H1 (cell line): ENCODE data around the gene TTC39A. TPM values are rescaled to one million over a fixed set of nuclear protein-coding genes. Genes with fewer than 3 reads are reported as not detected.

Experiments
- CTCF ChIA-PET: fragments of 300-600 bp; sonication (Branson Sonifier 250); formaldehyde crosslinking; loops from one replicate; lab custom pipeline; 2021; ENCODE audit not compliant: partially characterized antibody; lab: Charles Lee
- POLR2A ChIA-PET: fragments of 300-600 bp; sonication (Branson Sonifier 250); formaldehyde crosslinking; loops from one replicate; lab custom pipeline; 2021; ENCODE audit warnings: inconsistent platforms; ENCODE audit not compliant: partially characterized antibody; lab: Charles Lee
- DNase-seq, 2 experiments: peaks; one replicate each; pipeline versions ENCODE4 v3.0.0 to v3.0.0-alpha.2; 2010 to 2022; ENCODE audit warnings: low spot score in 2 of 2, low read depth in 1 of 2, mixed read lengths in 1 of 2
- FAIRE-seq: peaks from 2 replicates; lab custom pipeline; 2011; peaks lifted over from hg19 to GRCh38; lab: Jason Lieb, UNC
- H2AFZ ChIP-seq: 2 replicates; pipeline ENCODE4 v1.8.1; 2012; ENCODE audit warnings: low read length, inconsistent platforms
- H2AK5ac ChIP-seq: 2 replicates; pipeline ENCODE4 v1.6.1; 2013; ENCODE audit warnings: low read depth, low read length
- H2BK120ac ChIP-seq: replicated peaks from 2 replicates; pipeline ENCODE3; 2013; ENCODE audit warnings: low read depth, low read length, inconsistent platforms
- H2BK12ac ChIP-seq: 2 replicates; pipeline ENCODE4 v1.6.1; 2013; ENCODE audit warnings: low read depth, low read length
- H2BK15ac ChIP-seq: 2 replicates; pipeline ENCODE4 v1.6.1; 2013; ENCODE audit warnings: low read length
- H2BK20ac ChIP-seq: 2 replicates; pipeline ENCODE4 v1.6.1; 2013; ENCODE audit warnings: low read length
- H2BK5ac ChIP-seq: 2 replicates; pipeline ENCODE4 v1.6.1; 2013; ENCODE audit warnings: low read depth, low read length
- H3K14ac ChIP-seq: 2 replicates; pipeline ENCODE4 v1.6.1; 2013; ENCODE audit warnings: inconsistent platforms; ENCODE audit not compliant: insufficient read length
- H3K18ac ChIP-seq: 2 replicates; pipeline ENCODE4 v1.6.1; 2013; ENCODE audit warnings: low read length; ENCODE audit errors: extremely low read depth
- H3K23ac ChIP-seq: 2 replicates; pipeline ENCODE4 v1.6.1; 2013; ENCODE audit warnings: inconsistent platforms; ENCODE audit not compliant: insufficient read length
- H3K23me2 ChIP-seq: 2 replicates; pipeline ENCODE4 v1.6.1; 2013; ENCODE audit warnings: low read depth, low read length
- H3K27ac ChIP-seq: 2 replicates; pipeline ENCODE4 v1.6.1; 2011; ENCODE audit warnings: low read depth, low read length, inconsistent platforms
- H3K27me3 ChIP-seq, 4 experiments: replicated peaks in 1 of 4; 1 replicate in 1 of 4; 2 replicates in 3 of 4; pipeline versions ENCODE4 v1.6.1 to v1.8.1; 2011 to 2013; ENCODE audit warnings: low read length in 3 of 4, mild to moderate bottlenecking in 3 of 4, inconsistent platforms in 2 of 4, mixed read lengths in 2 of 4, moderate library complexity in 1 of 4; ENCODE audit not compliant: control insufficient read depth in 3 of 4, insufficient read depth in 3 of 4; ENCODE audit errors: extremely low read depth in 1 of 4
- H3K36me3 ChIP-seq, 4 experiments: 2 replicates each; pipeline versions ENCODE4 v1.6.1 to v1.8.1; 2011 to 2013; ENCODE audit warnings: mild to moderate bottlenecking in 4 of 4, low read length in 3 of 4, moderate library complexity in 2 of 4, control low read depth in 1 of 4, inconsistent platforms in 1 of 4; ENCODE audit not compliant: insufficient read depth in 4 of 4, control insufficient read depth in 2 of 4
- H3K4ac ChIP-seq: replicated peaks from 2 replicates; pipeline ENCODE3; 2013; ENCODE audit warnings: low read length, low read depth, mixed read lengths, inconsistent platforms; ENCODE audit not compliant: insufficient read length
- H3K4me1 ChIP-seq, 4 experiments: replicated peaks in 1 of 4; 1 replicate in 1 of 4; 2 replicates in 3 of 4; pipeline versions ENCODE4 v1.6.1 to v1.8.1; 2011 to 2013; ENCODE audit warnings: low read length in 3 of 4, inconsistent platforms in 2 of 4, mixed read lengths in 1 of 4; ENCODE audit not compliant: insufficient read depth in 4 of 4, control insufficient read depth in 3 of 4
- H3K4me2 ChIP-seq, 2 experiments: 2 replicates each; pipeline versions ENCODE4 v1.6.1 to v1.8.1; 2011 to 2013; ENCODE audit warnings: low read depth in 2 of 2, low read length in 2 of 2, control low read depth in 1 of 2, inconsistent platforms in 1 of 2, mild to moderate bottlenecking in 1 of 2; ENCODE audit not compliant: insufficient read depth in 1 of 2
- H3K4me3 ChIP-seq, 4 experiments: fragments of 200-600, 300-600 bp in 1 of 4; sonication (generic), shearing (Covaris generic), sonication (Bioruptor Twin) in 1 of 4; 2 replicates each; pipeline versions ENCODE4 v1.5.1 to v1.8.1; 2011 to 2016; ENCODE audit warnings: low read length in 4 of 4, low read depth in 3 of 4, control low read depth in 2 of 4, inconsistent platforms in 2 of 4, mild to moderate bottlenecking in 2 of 4, mixed read lengths in 1 of 4, moderate library complexity in 1 of 4; ENCODE audit not compliant: insufficient read depth in 2 of 4; ENCODE audit errors: extremely low read depth in 1 of 4
- H3K56ac ChIP-seq: replicated peaks from 2 replicates; pipeline ENCODE3; 2013; ENCODE audit warnings: low read depth, mild to moderate bottlenecking, mixed read lengths, low read length, inconsistent platforms; ENCODE audit not compliant: insufficient read length
- H3K79me1 ChIP-seq: 2 replicates; pipeline ENCODE4 v1.6.1; 2013; ENCODE audit warnings: low read depth, low read length, control low read depth
- H3K79me2 ChIP-seq, 2 experiments: 2 replicates each; pipeline versions ENCODE4 v1.6.1 to v1.8.1; 2012 to 2013; ENCODE audit warnings: low read length in 2 of 2, mild to moderate bottlenecking in 2 of 2, inconsistent platforms in 1 of 2; ENCODE audit not compliant: insufficient read depth in 2 of 2, control insufficient read depth in 1 of 2
- H3K9ac ChIP-seq, 4 experiments: replicated peaks in 1 of 4; 1 replicate in 1 of 4; 2 replicates in 3 of 4; pipeline versions ENCODE4 v1.6.1 to v1.8.1; 2011 to 2013; ENCODE audit warnings: low read depth in 3 of 4, low read length in 3 of 4, control low read depth in 2 of 4, mild to moderate bottlenecking in 2 of 4, moderate library complexity in 2 of 4, inconsistent platforms in 1 of 4; ENCODE audit errors: extremely low read depth in 1 of 4
- H3K9me3 ChIP-seq, 2 experiments: 2 replicates each; pipeline versions ENCODE4 v1.6.1 to v1.8.1; 2012 to 2013; ENCODE audit warnings: mild to moderate bottlenecking in 2 of 2, moderate library complexity in 2 of 2, control low read depth in 1 of 2, inconsistent platforms in 1 of 2, low read depth in 1 of 2, low read length in 1 of 2, mixed read lengths in 1 of 2; ENCODE audit not compliant: insufficient read depth in 2 of 2
- H4K20me1 ChIP-seq, 2 experiments: replicated peaks in 1 of 2; 2 replicates each; pipeline versions ENCODE3 to v1.8.1; 2011 to 2013; ENCODE audit warnings: inconsistent platforms in 2 of 2, low read length in 2 of 2, mild to moderate bottlenecking in 1 of 2; ENCODE audit not compliant: insufficient read depth in 2 of 2, control insufficient read depth in 1 of 2
- H4K5ac ChIP-seq: 2 replicates; pipeline ENCODE4 v1.6.1; 2013; ENCODE audit warnings: low read length, low read depth, mixed read lengths, inconsistent platforms; ENCODE audit not compliant: insufficient read length
- H4K8ac ChIP-seq: 2 replicates; pipeline ENCODE4 v1.8.0; 2013; ENCODE audit warnings: mild to moderate bottlenecking, moderate library complexity, low read length, inconsistent platforms; ENCODE audit not compliant: insufficient read depth; ENCODE audit errors: extremely low read depth
- H4K91ac ChIP-seq: replicated peaks from 2 replicates; pipeline ENCODE3; 2013; ENCODE audit warnings: low read length, mixed read lengths, inconsistent platforms; ENCODE audit not compliant: insufficient read length
- CHD1 ChIP-seq: IDR thresholded peaks from 2 replicates; pipeline ENCODE4 v1.6.1; 2012; ENCODE audit warnings: low read depth, low read length, improper control_type of control experiment
- CTBP2 ChIP-seq: IDR thresholded peaks from 2 replicates; pipeline ENCODE4 v1.7.0; 2011; ENCODE audit warnings: borderline replicate concordance, mild to moderate bottlenecking, moderate library complexity, mixed read lengths, low read length; ENCODE audit not compliant: insufficient read depth, insufficient read length
- EP300 ChIP-seq, 2 experiments: IDR thresholded peaks; 1 replicate in 1 of 2; 2 replicates in 1 of 2; pipeline ENCODE4 v1.6.1; 2011 to 2012; ENCODE audit warnings: low read depth in 2 of 2, low read length in 2 of 2, mild to moderate bottlenecking in 2 of 2, borderline replicate concordance in 1 of 2, inconsistent platforms in 1 of 2, moderate library complexity in 1 of 2
- GTF2F1 ChIP-seq: IDR thresholded peaks from 2 replicates; pipeline ENCODE4 v1.6.1; 2012; ENCODE audit warnings: low read depth, low read length, improper control_type of control experiment, borderline replicate concordance
- HDAC6 ChIP-seq: IDR thresholded peaks from one replicate; pipeline ENCODE4 v1.7.1; 2012; ENCODE audit warnings: low read depth, mild to moderate bottlenecking, inconsistent platforms, low read length, moderate library complexity
- JUN ChIP-seq: IDR thresholded peaks from 2 replicates; pipeline ENCODE4 v1.6.1; 2011; ENCODE audit warnings: low read depth, mild to moderate bottlenecking, improper control_type of control experiment, low read length
- MAX ChIP-seq: IDR thresholded peaks from 2 replicates; pipeline ENCODE4 v1.6.1; 2012; ENCODE audit warnings: inconsistent platforms
- NRF1 ChIP-seq: IDR thresholded peaks from 2 replicates; pipeline ENCODE4 v1.6.1; 2011; ENCODE audit warnings: mild to moderate bottlenecking, low read depth, low read length, improper control_type of control experiment
- TBP ChIP-seq: IDR thresholded peaks from 2 replicates; pipeline ENCODE4 v1.6.1; 2011; ENCODE audit warnings: low read depth, low read length, improper control_type of control experiment
- WGBS, 2 experiments: shearing (Covaris generic) in 1 of 2; methylation state at CpG; one replicate each; pipeline versions ENCODE4 v1.1.6 to v1.1.7; 2013 to 2015; ENCODE audit warnings: low lambda C conversion rate in 2 of 2, mixed read lengths in 2 of 2, inconsistent platforms in 1 of 2, low coverage in 1 of 2, missing lambda C conversion rate in 1 of 2; ENCODE audit not compliant: insufficient replicate concordance in 2 of 2, insufficient coverage in 1 of 2, insufficient read length in 1 of 2; ENCODE audit errors: extremely low coverage in 1 of 2, missing lambda C conversion rate in 1 of 2; 5-methylcytosine and 5-hydroxymethylcytosine counted together
- polyA plus RNA-seq, 7 experiments: library from polyadenylated mRNA; depleted of rRNA in 3 of 7; stranded (reverse) in 5 of 7; unstranded in 2 of 7; fragments of >200 nt in 5 of 7; fragments of 200-250 nt in 2 of 7; gene quantifications; 1 replicate in 5 of 7; 2 replicates in 1 of 7; 4 replicates in 1 of 7; pipeline versions ENCODE4 v1.2.1 to v1.2.3, GENCODE V29; 2011 to 2013; ENCODE audit warnings: missing spikeins in 2 of 7, mixed read lengths in 2 of 7
- total RNA-seq: library from RNA; stranded (reverse); fragmentation: NEBNext Ultra II Directional; extraction: Animal tissue kit (Norgen Biotek cat#: 25700); gene quantifications from 2 replicates; pipeline ENCODE4 v1.2.1, GENCODE V29; 2021

Gene TTC39A
- total and polyA plus RNA-seq, 2 of the 8 experiments (the other 6 are each of a cell fraction or from before 2014, with no cell fraction given) = 5.5 to 5.8 TPM

- Histone ChIP-seq H3K23ac (no peak overlapping the region), H3K79me1 (no peaks in the 10 kb centered on the region), H4K8ac (no peak overlapping the region), H3K9ac (no peak overlapping the region), H2BK12ac (no peak overlapping the region), H2BK15ac (no peak overlapping the region; the same call in 1 of the 2 replicates), H3K23me2 (peaks cover 7% of the 10 kb centered on the region; the same call in 1 of the 2 replicates), H2BK20ac (no peak overlapping the region), H3K27me3 (peaks cover 0 to 15% (median 7%) of the 10 kb centered on the region in 4 experiments; a peak in 4 of 7 replicates), H3K4me2 (no peak overlapping the region), H4K91ac (no peak overlapping the region), H3K36me3 (no peaks in the 10 kb centered on the region), H3K9me3 (no peaks in the 10 kb centered on the region), H2BK120ac (no peak overlapping the region), H4K5ac (no peak overlapping the region), H3K56ac (no peak overlapping the region), H2AFZ (no peak overlapping the region), H3K4me3 (no peak overlapping the region), H2BK5ac (no peak overlapping the region), H3K18ac (no peak overlapping the region), H3K27ac (no peak overlapping the region), H3K14ac (no peak overlapping the region), H3K4ac (no peak overlapping the region), H2AK5ac (no peak overlapping the region), H3K79me2 (no peaks in the 10 kb centered on the region), H3K4me1 (peaks cover 7 to 12% (median 10%) of the 10 kb centered on the region in 4 experiments), H4K20me1 (peaks cover 0 to 1% of the 10 kb centered on the region in 2 experiments)
- 91% methylated on average over 4 of the region's 4 CpGs; no CpG with 5 or more reads in 1 of the 2 experiments for WGBS, 2 experiments
- ChIA-PET CTCF (interaction anchor here (0.6 to 3.8 kb wide), 3 partner anchors 13 to 32 kb away, joined by 3 to 16 read pairs (median 4); no protein-coding TSS in a partner anchor), POLR2A (no interaction called here)
- no peak for FAIRE-seq
- no peak for DNase-seq
- TF ChIP-seq JUN (no peak), CTBP2 (no peak), CHD1 (no peak), MAX (no peak), GTF2F1 (no peak), NRF1 (no peak), HDAC6 (no peak), EP300 (IDR thresholded peaks at IDR 0.05; ENCODE audit: borderline replicate concordance in 1 of 2, low read depth in 2 of 2, low read length in 2 of 2) (no peak), TBP (no peak)
Measured at GRCh38 chr1:51328926-51329325, 1.4 kb downstream of the TTC39A start.
